ENCODE measurements around the gene DNAJB8. TPM values are rescaled to one million over a fixed set of nuclear protein-coding genes. Genes with fewer than 3 reads are reported as not detected.

DNAJB8 gene
- total RNA-seq, 4 donors from 2014 or later: not detected

DNA sequence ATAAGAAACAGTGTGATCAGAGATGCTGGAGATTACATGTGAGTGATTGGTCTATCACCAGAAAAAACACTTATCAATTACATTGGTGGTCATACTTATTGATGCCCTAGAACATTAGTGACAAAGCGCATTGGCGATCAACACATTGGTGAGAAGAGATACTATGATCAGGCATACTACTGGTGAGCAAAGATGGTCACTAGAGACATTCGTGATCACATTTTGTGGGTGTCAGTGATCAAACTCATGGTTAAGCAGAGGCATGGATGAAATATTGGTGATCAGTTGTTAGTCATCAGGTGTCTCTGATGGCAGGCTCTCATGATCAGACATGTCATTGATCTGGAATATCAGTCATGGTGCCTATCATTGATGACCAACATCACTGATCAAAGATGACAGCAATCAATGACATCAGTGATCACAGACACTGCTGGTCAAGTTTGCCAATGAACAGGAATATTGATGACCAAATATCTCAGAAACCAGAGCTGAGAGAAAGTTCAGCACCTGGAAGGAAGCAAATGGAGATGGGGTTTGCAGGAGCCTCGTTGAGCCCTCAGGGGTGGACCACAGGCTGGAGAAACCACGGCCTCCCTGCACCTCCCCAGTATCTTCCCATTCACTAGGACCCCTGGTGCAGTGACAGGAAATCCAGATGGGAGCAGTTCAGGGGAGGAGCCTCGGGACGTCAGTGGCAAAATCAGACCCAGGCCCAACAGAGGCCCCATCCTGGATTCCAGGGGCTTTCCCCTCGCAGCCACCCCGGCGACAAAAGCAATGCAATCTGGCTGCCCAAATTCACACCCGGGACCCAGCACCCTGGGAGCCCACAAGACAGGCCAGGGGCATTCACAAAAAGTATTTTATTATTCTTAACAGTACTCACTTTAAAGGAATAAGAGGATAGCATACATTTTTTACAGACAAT lies 12.2 kb upstream of the DNAJB8 start:
- WGBS, 2 donors: 58 to 68% methylated on average over 11 of the region's 11 CpGs
- Histone ChIP-seq H3K27me3 (peaks cover 6 to 90% of the 10 kb centered on the region in 2 donors), H3K4me3 (no peak overlapping the region), H3K27ac (no peak overlapping the region), H3K36me3 (no peaks in the 10 kb centered on the region), H3K4me1 (peaks cover 0 to 26% (median 0%) of the 10 kb centered on the region in 4 donors), H3K9me3 (no peaks in the 10 kb centered on the region)
- no peak for DNase-seq (ENCODE audit: low spot score in 2 of 2)
- TF ChIP-seq, protein P1, sequence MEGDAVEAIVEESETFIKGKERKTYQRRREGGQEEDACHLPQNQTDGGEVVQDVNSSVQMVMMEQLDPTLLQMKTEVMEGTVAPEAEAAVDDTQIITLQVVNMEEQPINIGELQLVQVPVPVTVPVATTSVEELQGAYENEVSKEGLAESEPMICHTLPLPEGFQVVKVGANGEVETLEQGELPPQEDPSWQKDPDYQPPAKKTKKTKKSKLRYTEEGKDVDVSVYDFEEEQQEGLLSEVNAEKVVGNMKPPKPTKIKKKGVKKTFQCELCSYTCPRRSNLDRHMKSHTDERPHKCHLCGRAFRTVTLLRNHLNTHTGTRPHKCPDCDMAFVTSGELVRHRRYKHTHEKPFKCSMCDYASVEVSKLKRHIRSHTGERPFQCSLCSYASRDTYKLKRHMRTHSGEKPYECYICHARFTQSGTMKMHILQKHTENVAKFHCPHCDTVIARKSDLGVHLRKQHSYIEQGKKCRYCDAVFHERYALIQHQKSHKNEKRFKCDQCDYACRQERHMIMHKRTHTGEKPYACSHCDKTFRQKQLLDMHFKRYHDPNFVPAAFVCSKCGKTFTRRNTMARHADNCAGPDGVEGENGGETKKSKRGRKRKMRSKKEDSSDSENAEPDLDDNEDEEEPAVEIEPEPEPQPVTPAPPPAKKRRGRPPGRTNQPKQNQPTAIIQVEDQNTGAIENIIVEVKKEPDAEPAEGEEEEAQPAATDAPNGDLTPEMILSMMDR (IDR thresholded peaks at IDR 0.05): no peak
- TF ChIP-seq EP300 (IDR thresholded peaks at IDR 0.05) (no peak), POLR2A (IDR thresholded peaks at IDR 0.05) (no peak)

DNA sequence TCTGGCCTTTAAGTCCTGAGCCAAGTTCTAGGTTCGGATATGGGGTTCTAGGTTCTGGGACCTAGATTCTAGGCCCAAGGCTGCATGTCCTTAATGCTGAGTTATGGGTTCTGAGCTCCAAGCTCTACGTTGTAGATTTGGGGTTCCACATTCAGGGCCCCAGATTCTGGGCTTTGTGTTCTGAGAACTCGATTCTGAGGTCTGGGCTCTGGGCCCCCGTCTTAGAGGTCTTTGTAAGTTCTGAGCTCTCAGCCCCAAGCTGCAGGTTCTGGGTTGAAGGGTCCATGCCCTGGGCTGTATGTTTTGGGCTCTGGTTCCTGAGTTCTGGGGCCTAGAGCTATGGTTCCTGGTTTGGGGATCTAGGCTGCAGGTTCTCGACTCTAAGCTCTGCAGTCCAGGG lies 10.0 kb upstream of the DNAJB8 start:
- DNase-seq (ENCODE audit: low spot score in 2 of 2): no peak
- Histone ChIP-seq H3K9me3 (peaks cover 0 to 2% (median 0%) of the 10 kb centered on the region in 4 donors), H3K4me1 (peaks cover 0 to 4% (median 0%) of the 10 kb centered on the region in 4 donors), H3K36me3 (no peaks in the 10 kb centered on the region), H3K27me3 (peaks cover 4 to 86% of the 10 kb centered on the region in 2 donors), H3K27ac (no peak overlapping the region), H3K4me3 (no peak overlapping the region)
- TF ChIP-seq, protein P1 (IDR thresholded peaks at IDR 0.05): no peak
- WGBS, 2 donors: 79 to 89% methylated on average over 5 of the region's 5 CpGs

DNA sequence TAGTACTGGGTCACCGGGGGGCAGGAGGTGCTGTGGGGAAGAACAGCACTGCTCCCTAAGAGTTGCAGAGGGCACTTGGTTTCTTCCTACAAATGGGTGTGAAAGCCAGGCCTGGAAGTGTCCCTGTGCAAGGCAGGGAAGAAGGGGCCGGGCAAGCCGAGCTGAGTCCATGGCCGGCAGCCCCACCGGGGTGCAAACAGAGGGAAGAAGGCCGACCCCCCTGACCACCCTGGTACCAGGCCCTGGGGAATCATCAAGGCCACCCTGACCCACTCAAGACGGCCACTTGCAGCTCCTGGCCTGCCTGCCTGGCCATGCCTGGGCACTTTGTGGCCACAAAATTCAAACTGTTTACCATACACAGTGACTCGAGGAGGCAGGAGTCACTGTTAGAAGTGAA lies 8.7 kb upstream of the DNAJB8 start:
- Histone ChIP-seq H3K27me3 (peaks cover 3 to 73% of the 10 kb centered on the region in 2 donors), H3K27ac (no peak overlapping the region), H3K4me3 (no peak overlapping the region), H3K9me3 (peaks cover 0 to 4% (median 0%) of the 10 kb centered on the region in 4 donors), H3K36me3 (no peaks in the 10 kb centered on the region), H3K4me1 (no peaks in the 10 kb centered on the region)
- TF ChIP-seq, protein P1 (IDR thresholded peaks at IDR 0.05): no peak
- TF ChIP-seq POLR2A (IDR thresholded peaks at IDR 0.05): no peak
- TF ChIP-seq EP300 (IDR thresholded peaks at IDR 0.05): no peak
- WGBS, 2 donors: 71 to 85% methylated on average over 8 of the region's 8 CpGs
- no peak for DNase-seq (ENCODE audit: low spot score in 2 of 2)

DNA sequence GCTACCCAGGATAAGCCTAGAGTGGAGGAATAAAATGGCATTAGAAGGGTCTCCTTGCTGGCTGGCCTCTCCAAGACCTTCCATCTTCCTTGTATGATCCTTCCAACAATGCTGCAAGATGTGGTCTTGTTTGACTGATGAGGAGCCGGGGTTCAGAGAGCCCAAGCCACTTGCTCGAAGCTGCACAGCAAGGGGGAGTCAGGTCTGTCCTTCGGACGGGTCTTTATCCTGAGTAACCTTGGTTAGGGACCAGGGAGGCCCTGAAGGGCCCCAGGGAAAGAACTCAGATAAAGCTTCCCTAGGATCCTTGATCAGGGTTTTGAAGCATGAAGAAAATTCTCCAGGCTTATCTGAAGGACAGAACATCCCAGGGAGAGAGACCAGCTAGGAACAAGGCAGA lies 7.0 kb upstream of the DNAJB8 start:
- no peak for TF ChIP-seq EP300 (IDR thresholded peaks at IDR 0.05)
- TF ChIP-seq, protein P1 (IDR thresholded peaks at IDR 0.05): no peak
- H3K4me3 ChIP-seq: no peak overlapping the region
- DNase-seq (ENCODE audit: low spot score in 2 of 2): no peak
- H3K36me3 ChIP-seq: no peaks in the 10 kb centered on the region
- no peaks in the 10 kb centered on the region for H3K4me1 ChIP-seq
- H3K9me3 ChIP-seq: peaks cover 0 to 4% (median 0%) of the 10 kb centered on the region in 4 donors
- H3K27ac ChIP-seq: no peak overlapping the region
- H3K27me3 ChIP-seq: peaks cover 0 to 59% of the 10 kb centered on the region in 2 donors
- 53 to 68% methylated on average over 4 of the region's 4 CpGs for WGBS, 2 donors

DNA sequence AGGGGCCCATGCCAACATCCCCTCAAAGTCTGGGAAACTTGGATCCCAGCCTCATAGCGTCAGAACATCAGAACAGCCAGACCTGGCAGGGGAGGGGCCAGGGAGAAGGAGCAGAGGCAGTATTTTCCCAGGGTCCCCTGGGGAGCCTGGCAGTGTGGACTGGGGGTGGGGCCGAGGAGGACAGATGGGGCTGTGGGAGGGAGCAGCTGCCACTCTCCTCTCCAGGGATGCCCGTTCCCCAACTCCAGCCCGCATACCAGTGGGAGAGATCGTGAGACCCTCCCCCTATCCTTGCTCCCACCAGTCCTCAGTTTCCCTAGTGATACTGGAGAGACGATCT lies 6.5 kb upstream of the DNAJB8 start:
- H3K9me3 ChIP-seq: peaks cover 0 to 4% (median 0%) of the 10 kb centered on the region in 4 donors
- H3K4me3 ChIP-seq: no peak overlapping the region
- H3K27me3 ChIP-seq: peaks cover 0 to 59% of the 10 kb centered on the region in 2 donors
- no peaks in the 10 kb centered on the region for H3K36me3 ChIP-seq
- no peak for DNase-seq (ENCODE audit: low spot score in 2 of 2)
- TF ChIP-seq, protein P1 (IDR thresholded peaks at IDR 0.05): no peak
- TF ChIP-seq POLR2A (IDR thresholded peaks at IDR 0.05) (no peak), EP300 (IDR thresholded peaks at IDR 0.05) (no peak)
- no peak overlapping the region for H3K27ac ChIP-seq
- 18 to 24% methylated on average over 4 to 6 of the region's 6 CpGs for WGBS, 2 donors
- H3K4me1 ChIP-seq: no peaks in the 10 kb centered on the region
